IPS DF 4.7 (cell line): ENCODE data around the gene SH3RF3.

Experiments
- DNase-seq: peaks from one replicate; pipeline ENCODE4 v3.0.0-alpha.2; 2013; ENCODE audit warnings: low spot score; ENCODE audit errors: extremely low read depth

Gene SH3RF3

DNA sequence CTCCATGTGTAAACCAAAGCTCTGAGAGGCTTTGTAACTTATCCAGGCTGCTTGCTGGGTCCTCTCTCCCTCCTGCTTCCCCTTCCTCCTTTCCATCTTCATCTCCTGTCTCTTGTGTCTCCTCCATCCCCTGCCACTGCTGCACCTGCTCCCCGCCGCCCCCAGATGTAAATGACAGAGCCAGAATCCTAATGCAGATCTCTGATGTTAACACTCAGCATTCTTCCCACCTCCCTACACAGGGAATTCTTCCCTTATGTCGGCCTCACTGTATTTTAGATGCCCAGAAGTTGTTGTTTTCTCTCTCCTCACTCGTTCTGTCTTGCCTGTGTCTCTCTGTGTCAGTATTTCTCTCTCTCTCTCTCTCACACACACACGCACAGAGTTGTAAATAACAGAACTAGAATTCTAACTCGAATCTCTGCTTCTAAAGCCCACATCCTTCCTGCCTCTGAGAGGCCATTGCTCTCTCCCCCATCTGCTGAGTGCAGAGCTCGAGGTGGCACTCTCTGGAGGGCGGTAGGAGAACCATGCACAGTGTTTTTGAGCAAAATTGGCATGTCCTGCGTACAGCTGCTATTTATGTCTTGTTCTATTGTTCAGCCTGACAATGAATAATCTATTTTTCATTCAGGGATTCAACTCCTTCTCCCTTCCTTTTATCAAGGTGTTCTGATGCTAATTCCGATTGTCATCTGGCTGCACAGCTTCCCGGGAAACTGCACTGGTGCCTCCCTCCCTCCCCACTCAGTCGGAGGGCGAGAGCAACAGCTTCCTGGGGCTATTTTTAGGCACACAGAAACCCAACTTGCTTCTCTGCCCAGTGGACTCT is 219.9 kb downstream of the SH3RF3 start:
- DNase-seq = no peak

DNA sequence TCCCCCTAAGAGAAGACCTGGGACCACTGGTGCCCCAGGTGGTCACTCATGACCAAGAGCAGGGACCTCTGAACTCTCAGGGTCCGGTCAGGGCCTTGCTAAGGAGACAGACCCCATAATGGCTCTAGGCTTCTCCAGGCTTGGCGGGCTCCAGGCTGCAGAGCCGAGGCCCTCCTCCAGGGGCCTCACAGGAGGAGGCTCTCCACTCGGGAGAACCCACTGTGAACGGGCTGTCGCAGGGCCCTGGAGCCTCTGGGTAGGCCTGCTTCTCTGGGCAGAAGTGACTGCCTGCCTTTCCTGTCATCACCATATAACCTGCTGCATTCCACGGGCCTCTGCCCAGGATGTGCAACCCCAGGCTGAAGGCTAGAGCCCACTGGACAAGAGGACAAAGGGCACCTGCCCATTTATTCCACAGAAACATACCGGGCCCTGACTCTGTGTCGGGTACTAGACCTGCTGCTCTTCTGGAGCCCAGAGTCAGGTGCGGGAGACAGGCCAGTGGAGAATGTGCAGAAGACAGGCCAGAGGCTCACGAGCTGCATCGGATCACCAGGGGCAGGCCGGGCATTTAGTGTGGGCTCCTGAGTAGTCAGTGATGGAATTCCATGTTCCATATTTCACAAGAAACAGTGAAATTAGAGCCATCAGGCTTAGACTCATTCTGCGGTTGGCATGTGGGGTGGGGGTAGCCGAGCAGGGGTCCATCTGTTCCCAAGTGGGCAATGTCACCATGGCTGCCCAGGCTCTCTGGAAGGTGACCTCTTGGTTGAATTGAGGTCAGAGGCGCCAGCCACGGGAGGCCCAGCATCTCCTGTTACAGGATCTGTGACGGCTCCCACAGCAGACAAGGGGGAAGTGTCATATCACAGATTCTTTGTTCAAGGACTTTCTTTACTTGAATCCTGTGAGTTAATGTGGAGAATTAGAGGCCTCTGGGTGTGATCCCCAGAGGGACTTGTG is 220.8 kb downstream of the SH3RF3 start:
- DNase-seq = no peak

GRCh38 chr2:109350526-109350925 is 221.5 kb downstream of the SH3RF3 start:
- no peak for DNase-seq

DNA sequence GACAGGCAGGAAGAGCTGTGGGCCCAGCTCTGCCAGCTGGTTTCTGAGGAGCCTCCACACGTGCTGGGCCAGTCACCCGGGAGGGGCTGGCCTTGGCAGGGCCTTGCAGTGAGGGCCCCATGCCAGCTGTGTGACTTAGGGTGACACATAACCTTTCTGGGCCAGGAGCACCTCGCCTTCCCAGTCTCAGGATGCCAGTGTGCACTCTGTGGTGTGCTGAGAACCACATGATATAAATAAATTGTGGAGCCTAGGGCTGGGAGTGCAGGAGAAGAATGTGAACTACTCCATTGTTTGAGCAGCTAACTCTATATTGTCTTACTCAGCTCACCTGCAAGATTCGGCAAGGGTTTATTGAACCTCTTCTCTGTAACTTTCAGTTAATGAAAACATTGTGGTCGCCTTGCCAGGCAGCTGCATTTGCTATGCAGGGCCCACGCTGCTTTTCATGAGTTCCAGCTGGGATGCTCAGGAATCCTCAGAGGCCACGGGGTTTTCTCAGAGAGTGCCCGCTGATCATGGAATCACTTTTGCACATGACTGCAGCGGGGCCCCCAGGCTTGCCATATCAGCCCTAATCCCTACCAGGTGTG is 222.3 kb downstream of the SH3RF3 start:
- no peak for DNase-seq

DNA sequence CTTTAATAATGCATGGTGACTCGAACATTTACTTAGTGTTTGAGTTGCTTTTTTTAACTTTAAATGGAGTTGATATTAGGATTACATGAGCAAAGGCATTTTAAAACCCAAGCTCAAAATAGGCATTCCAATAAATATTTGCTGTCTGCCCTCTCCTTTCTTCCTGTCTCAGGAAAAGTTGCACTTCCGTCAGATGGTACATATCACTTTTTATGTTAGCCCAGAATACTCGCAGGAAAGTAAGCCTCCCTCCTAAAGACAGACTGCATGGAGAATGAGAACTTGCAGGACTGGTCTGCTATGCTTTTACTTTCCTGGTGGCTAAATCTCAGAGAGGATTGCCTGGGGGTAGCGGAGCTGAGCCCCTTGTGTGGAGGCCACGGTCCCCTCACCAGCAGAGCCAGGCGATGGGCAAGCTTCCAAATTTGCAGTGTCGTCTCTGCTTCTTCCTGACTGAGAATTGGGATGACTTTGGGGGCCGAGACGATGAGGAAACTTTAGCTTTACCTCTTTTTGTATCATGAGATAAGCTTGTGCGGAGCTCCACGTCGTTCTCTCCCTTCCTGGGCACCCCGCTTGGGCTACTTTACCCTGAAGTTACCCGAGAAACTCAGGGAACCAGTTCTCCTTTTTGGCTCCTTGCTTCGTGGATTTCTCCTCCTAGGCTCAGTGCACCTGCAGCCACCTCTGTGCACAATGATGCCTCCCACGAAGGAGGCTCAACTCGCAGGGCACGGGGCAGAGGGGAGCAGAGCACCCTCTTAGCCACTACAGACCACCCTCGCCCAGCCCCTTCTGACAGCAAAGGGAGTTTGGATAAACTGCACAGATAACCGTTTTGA is 223.3 kb downstream of the SH3RF3 start:
- DNase-seq = no peak

- DNase-seq = no peak
Measured at GRCh38 chr2:109352898-109353689, 224.1 kb downstream of the SH3RF3 start.

GRCh38 chr2:109353806-109354745 is 225.1 kb downstream of the SH3RF3 start:
- no peak for DNase-seq

GRCh38 chr2:109355192-109355843 is 226.3 kb downstream of the SH3RF3 start:
- no peak for DNase-seq

DNA sequence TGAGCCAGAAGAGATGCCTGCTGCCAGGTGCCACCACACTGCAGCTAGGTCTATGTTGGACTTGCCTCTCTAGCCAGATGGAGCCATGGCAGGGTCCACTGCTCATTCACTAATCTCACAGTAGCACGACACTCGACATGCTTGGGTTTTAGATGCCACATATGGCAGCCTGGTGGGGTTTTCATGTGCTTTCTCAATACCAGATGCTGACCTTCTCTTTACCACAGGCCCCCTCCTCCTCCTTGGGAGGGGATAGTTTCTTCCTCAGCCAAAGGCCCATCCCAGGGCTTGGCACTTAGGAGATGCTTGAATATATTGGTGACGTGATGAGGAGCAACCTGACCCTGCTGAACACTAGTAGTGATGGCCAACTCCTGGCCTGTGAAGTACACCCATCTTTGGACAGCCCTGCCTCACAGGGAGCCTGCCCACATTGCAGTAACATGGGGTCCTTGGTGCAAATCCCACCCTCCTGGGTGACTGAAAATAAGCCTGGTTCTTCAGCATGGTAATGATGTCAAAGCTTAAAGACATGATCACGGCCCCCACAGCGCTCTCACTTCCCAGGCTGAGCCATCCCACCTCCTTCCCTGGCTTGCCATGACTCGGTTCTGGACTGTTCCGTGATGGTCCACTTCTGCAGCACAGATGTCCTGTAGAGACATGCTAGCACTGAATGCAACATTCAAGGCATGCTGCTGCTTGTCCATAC is 227.5 kb downstream of the SH3RF3 start:
- DNase-seq = no peak

DNA sequence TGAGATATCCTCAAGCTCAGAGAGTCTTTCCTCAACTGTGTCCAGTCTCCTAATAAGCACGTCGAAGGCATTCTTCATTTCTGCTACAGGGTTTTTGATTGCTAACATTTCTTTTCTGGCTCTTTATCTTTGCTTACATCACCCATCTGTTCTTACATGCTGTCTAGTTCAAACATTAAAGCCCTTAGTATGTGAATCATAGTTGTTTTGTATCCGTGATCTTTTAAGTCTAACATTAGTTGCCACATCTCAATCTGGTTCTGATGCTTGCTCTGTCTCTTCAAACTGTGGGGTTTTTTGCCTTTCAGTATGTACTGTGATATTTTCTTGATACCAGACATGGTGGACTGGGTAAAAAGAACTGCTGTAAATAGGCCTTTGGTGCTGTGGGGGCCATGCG is 235.2 kb downstream of the SH3RF3 start:
- no peak for DNase-seq

- DNase-seq = no peak
Measured at GRCh38 chr2:109365131-109365530, 236.1 kb downstream of the SH3RF3 start.

DNA sequence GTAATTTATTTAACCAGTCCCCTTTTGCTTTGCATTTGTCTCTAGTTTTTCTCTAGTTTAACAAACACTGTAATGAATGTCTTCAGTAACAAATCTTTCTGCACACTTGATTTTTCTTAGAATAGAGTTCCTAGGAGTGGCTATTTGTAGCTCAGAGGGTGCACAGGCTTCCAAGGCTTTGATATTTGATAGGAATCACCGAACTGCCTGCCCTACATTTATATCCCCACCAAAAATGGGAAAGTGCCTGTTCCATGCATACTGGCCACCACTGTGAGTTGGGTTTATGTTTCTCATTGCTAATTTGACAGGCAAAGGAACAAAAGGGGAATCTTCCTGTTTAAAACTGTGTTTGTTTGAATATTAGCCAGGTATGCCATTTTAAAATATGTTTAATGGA is 238.7 kb downstream of the SH3RF3 start:
- no peak for DNase-seq

DNA sequence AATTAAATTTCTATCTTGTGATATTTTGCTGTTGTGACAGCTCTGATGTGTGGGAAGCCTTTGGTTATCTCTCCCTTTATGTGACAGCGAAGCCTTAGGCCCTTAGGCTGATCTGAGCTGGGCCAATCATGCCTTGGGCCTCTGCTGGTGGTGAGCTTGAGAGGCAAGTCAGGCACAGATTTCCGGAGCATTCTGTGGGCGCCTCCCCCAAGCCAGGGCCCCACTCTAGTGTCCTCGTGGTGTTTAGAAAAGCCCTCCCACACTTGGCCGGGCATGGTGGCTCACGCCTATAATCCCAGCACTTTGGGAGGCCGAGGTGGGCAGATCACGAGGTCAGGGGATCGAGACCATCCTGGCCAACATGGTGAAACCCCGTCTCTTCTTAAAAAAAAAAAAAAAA is 239.8 kb downstream of the SH3RF3 start:
- DNase-seq = no peak

DNA sequence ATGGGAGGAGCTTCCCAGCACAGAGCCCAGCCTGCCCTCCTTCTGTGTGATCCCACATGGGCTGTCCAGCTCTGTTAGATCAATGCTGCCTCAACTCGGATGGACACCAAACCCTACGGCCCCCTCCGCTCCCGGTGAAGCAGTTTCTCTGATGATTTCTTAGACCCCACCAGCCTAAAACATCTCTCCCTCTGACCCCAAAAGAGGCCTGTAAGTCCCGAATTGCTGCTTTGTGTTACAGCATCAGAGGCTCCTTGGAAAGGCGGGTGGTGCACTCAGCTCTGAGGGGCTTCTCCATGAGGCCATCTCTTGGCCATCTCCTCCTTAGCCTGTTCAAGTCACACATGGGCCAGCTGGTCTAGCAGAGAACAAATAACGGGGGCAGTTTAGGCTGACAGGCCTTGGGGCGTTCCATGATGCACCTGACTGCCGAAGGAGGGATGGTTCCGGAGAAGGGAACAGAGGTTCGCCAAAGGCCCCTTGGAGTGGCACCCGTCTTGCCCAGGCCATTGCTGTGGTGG is 240.7 kb downstream of the SH3RF3 start:
- no peak for DNase-seq

DNA sequence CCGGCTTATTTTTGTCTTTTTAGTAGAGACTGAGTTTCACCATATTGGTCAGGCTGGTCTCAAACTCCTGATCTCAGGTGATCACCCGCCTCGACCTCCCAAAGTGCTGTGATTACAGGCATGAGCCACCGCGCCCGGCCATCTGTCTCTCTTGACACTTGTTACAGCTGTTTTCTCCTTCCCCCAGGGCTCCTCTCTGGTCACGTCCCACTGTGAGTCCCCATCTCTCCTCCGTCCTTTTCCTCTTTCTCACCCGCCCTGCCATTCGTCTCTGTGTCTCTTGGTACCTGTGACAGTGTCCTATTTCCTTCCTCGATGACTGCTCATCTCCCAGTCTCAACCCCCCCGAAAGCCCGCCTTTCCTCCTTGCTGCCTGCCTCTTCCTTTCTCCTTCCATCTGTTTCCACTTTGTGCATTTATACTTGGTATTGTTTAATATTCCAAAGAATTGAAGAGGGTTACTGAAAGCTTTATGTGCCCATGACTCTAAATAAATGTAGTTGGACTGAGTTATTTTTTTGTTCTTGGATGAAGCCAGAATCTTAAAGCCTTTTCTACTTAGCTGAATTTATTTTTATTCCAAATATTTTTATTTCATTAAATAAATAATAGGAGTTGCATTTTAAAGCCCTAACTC is 241.5 kb downstream of the SH3RF3 start:
- no peak for DNase-seq

GRCh38 chr2:109371481-109372170 is 242.6 kb downstream of the SH3RF3 start:
- DNase-seq = no peak

DNA sequence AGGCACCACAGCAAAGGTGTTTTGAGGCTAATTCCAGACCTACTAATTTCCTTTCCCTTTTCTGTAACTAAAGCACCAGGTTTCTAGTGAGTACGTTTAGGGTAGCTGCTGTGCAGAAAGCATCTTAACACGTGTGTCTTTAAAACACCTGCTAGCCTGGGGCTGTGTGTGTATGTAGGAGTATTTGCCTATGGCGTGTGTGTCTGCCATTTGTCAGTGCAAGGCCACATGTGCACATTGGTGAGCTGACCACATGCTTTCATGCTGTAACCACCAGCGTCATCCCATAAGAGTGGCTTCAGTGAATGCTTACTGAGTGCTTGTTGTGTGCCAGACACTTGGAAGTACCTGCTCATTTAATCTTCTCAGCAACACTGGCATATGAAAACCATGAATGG is 243.2 kb downstream of the SH3RF3 start:
- DNase-seq = no peak
